ENCODE results near the gene SUB1.

The SUB1 gene

GRCh38 chr5:32646061-32646969 lies 61.0 kb downstream of the SUB1 start:
- DNase-seq (ENCODE audit: low read depth), result no peak
- H3K4me3 ChIP-seq (ENCODE audit: low read depth, low read length), result no peak overlapping the region
- no peak for TF ChIP-seq POLR2A (IDR thresholded peaks at IDR 0.05; ENCODE audit: extremely low read depth, insufficient read length)
- TF ChIP-seq MYC (IDR thresholded peaks at IDR 0.05; ENCODE audit: low read depth, low read length), result no peak
- no peak for TF ChIP-seq CTCF (IDR thresholded peaks at IDR 0.05; ENCODE audit: low read depth, low read length)
- TF ChIP-seq, protein P1, sequence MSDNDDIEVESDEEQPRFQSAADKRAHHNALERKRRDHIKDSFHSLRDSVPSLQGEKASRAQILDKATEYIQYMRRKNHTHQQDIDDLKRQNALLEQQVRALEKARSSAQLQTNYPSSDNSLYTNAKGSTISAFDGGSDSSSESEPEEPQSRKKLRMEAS (IDR thresholded peaks at IDR 0.05; ENCODE audit: low read depth, low read length), result no peak

- TF ChIP-seq, protein P1 (IDR thresholded peaks at IDR 0.05; ENCODE audit: low read depth, low read length), result no peak
- TF ChIP-seq MYC (IDR thresholded peaks at IDR 0.05; ENCODE audit: low read depth, low read length), result no peak
- TF ChIP-seq CTCF (IDR thresholded peaks at IDR 0.05; ENCODE audit: low read depth, low read length), result no peak
- no peak for TF ChIP-seq POLR2A (IDR thresholded peaks at IDR 0.05; ENCODE audit: extremely low read depth, insufficient read length)
- DNase-seq (ENCODE audit: low read depth), result no peak
- no peak overlapping the region for H3K4me3 ChIP-seq (ENCODE audit: low read depth, low read length)
These were observed 65.7 kb downstream of the SUB1 start for GRCh38 chr5:32651088-32651487.

- DNase-seq (ENCODE audit: low read depth), result no peak
- TF ChIP-seq, protein P1 (IDR thresholded peaks at IDR 0.05; ENCODE audit: low read depth, low read length), result no peak
- no peak for TF ChIP-seq MYC (IDR thresholded peaks at IDR 0.05; ENCODE audit: low read depth, low read length)
- no peak for TF ChIP-seq CTCF (IDR thresholded peaks at IDR 0.05; ENCODE audit: low read depth, low read length)
- TF ChIP-seq POLR2A (IDR thresholded peaks at IDR 0.05; ENCODE audit: extremely low read depth, insufficient read length), result no peak
- H3K4me3 ChIP-seq (ENCODE audit: low read depth, low read length), result no peak overlapping the region
These were observed 66.3 kb downstream of the SUB1 start for GRCh38 chr5:32651638-32652037.
